Natural killer cell (primary cell): ENCODE data around the gene KRTAP21-3. TPM values are rescaled to one million over a fixed set of nuclear protein-coding genes. Genes with fewer than 3 reads are reported as not detected.

Experiments
- ATAC-seq, 3 donors: fragments of 150-1000 bp in 2 of 3; fragments of 200-7000 bp in 1 of 3; cut with Tn5 transposase; 1 replicate in 1 of 3; 2 replicates in 2 of 3; pipeline ENCODE4 v1.10.0; 2021; ENCODE audit warnings: mild to moderate bottlenecking in 2 of 3, moderate library complexity in 2 of 3
- DNase-seq, 2 donors: peaks; one replicate each; pipeline versions ENCODE4 v3.0.0 to v3.0.0-alpha.2; 2013 to 2021; ENCODE audit warnings: mixed read lengths in 1 of 2
- H3K27ac ChIP-seq: one replicate; pipeline ENCODE4 v1.5.1; 2013; ENCODE audit warnings: mild to moderate bottlenecking, low read length
- H3K27me3 ChIP-seq: one replicate; pipeline ENCODE4 v1.6.1; 2013; ENCODE audit warnings: low read length; ENCODE audit not compliant: control insufficient read depth, insufficient read depth
- H3K36me3 ChIP-seq: one replicate; pipeline ENCODE4 v1.6.1; 2013; ENCODE audit warnings: low read length; ENCODE audit not compliant: control insufficient read depth, insufficient read depth
- H3K4me1 ChIP-seq: one replicate; pipeline ENCODE4 v1.6.1; 2013; ENCODE audit warnings: low read length; ENCODE audit not compliant: control insufficient read depth, insufficient read depth
- H3K4me3 ChIP-seq: one replicate; pipeline ENCODE4 v1.5.1; 2013; ENCODE audit warnings: low read length
- H3K9me3 ChIP-seq: one replicate; pipeline ENCODE4 v1.6.1; 2013; ENCODE audit warnings: low read length; ENCODE audit not compliant: control insufficient read depth, insufficient read depth
- H3K27ac Mint-ChIP-seq, 2 donors: one replicate each; pipeline ENCODE4 v1.8.0; 2022; ENCODE audit warnings: mild to moderate bottlenecking in 2 of 2, mixed read lengths in 2 of 2, moderate library complexity in 1 of 2
- H3K27me3 Mint-ChIP-seq, 2 donors: one replicate each; pipeline ENCODE4 v1.8.0; 2022; ENCODE audit warnings: low read depth in 2 of 2, mixed read lengths in 2 of 2
- H3K36me3 Mint-ChIP-seq: one replicate; pipeline ENCODE4 v1.8.0; 2022; ENCODE audit warnings: mixed read lengths
- H3K4me1 Mint-ChIP-seq, 2 donors: one replicate each; pipeline ENCODE4 v1.8.0; 2022; ENCODE audit warnings: mixed read lengths in 2 of 2
- H3K4me3 Mint-ChIP-seq: one replicate; pipeline ENCODE4 v1.8.0; 2022; ENCODE audit warnings: mild to moderate bottlenecking, moderate library complexity, mixed read lengths
- H3K9me3 Mint-ChIP-seq, 2 donors: one replicate each; pipeline ENCODE4 v1.8.0; 2022; ENCODE audit warnings: mixed read lengths in 2 of 2
- CTCF ChIP-seq: fragments of 200-600 bp; IDR thresholded peaks from one replicate; pipeline ENCODE4 v1.8.0; 2022; ENCODE audit warnings: antibody characterized with exemption
- WGBS: methylation state at CpG from one replicate; pipeline ENCODE4 v1.1.7; 2013; ENCODE audit warnings: missing lambda C conversion rate; ENCODE audit not compliant: insufficient coverage; 5-methylcytosine and 5-hydroxymethylcytosine counted together
- intact Hi-C: fragments of 100-400 bp; cut with micrococcal nuclease; formaldehyde crosslinking; loops from one replicate; pipeline ENCODE4 v1.14.2; 2022
- total RNA-seq, 4 donors: library from RNA; stranded (reverse); fragments of 120-200 nt in 1 of 4; gene quantifications; one replicate each; pipeline versions ENCODE4 v1.2.3 to v1.2.4, GENCODE V29; 2013 to 2022

Gene KRTAP21-3
- total RNA-seq, 3 donors from 2014 or later (not counting 1 experiment from before 2014, with no cell fraction given) = not detected

- no peak for DNase-seq
- no peak within 1 kb of the TSS for H3K4me3 ChIP-seq
- no peak for TF ChIP-seq CTCF
- H3K9me3 Mint-ChIP-seq = peaks cover 7 to 12% of the 10 kb centered on the region in 2 donors
- H3K27ac Mint-ChIP-seq = no peak within 1 kb of the TSS
- H3K27ac ChIP-seq = no peak within 1 kb of the TSS
- no peaks in the 10 kb centered on the region for H3K4me1 ChIP-seq
- H3K36me3 Mint-ChIP-seq = no peaks in the 10 kb centered on the region
- no peaks in the 10 kb centered on the region for H3K27me3 ChIP-seq
- intact Hi-C loops = no loop called here
- no peaks in the 10 kb centered on the region for H3K4me1 Mint-ChIP-seq
- no peaks in the 10 kb centered on the region for H3K9me3 ChIP-seq
- ATAC-seq = no peak
- H3K27me3 Mint-ChIP-seq = no peaks in the 10 kb centered on the region
- H3K36me3 ChIP-seq = no peaks in the 10 kb centered on the region
- no peak within 1 kb of the TSS for H3K4me3 Mint-ChIP-seq
Measured at GRCh38 chr21:30747159-30747558, 28.6 kb upstream of the KRTAP21-3 start, which contains the start of gene KRTAP21-2. Gene KRTAP21-2 (minus strand): TSS chr21:30747259. CDS start chr21:30747202, 57 bp downstream.

GRCh38 chr21:30740462-30740861, 21.9 kb upstream of the KRTAP21-3 start:
- no peak overlapping the region for H3K4me3 ChIP-seq
- no peaks in the 10 kb centered on the region for H3K4me1 ChIP-seq
- Mint-ChIP-seq H3K27me3 (no peaks in the 10 kb centered on the region), H3K27ac (no peak overlapping the region), H3K4me1 (no peaks in the 10 kb centered on the region), H3K4me3 (no peak overlapping the region), H3K9me3 (peaks cover 10 to 13% of the 10 kb centered on the region in 2 donors), H3K36me3 (no peaks in the 10 kb centered on the region)
- H3K9me3 ChIP-seq = no peaks in the 10 kb centered on the region
- H3K27me3 ChIP-seq = no peaks in the 10 kb centered on the region
- no peak for ATAC-seq
- no peak for DNase-seq
- no peaks in the 10 kb centered on the region for H3K36me3 ChIP-seq
- no peak for TF ChIP-seq CTCF
- no peak overlapping the region for H3K27ac ChIP-seq
- intact Hi-C loops = no loop called here
- 93% methylated on average over 1 of the region's 2 CpGs for WGBS

DNA sequence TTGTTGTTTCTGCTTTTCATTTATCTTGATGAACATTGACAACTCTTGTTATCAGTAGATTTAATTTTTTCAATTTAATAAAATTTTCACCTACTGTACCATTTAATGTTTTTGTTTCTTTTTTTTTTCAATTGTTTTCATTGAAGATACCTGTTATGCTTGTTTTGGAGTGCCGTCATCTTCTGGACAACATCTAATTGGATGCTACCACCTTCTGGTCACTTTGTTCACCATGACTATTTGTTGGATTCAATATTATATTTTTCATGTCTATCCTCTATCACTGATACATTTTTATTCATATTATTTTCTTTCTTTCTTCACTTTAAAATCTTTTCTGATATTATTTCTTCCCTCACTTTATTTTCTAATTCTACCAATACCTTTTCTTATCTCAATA, 14.4 kb upstream of the KRTAP21-3 start:
- H3K4me3 Mint-ChIP-seq = no peak overlapping the region
- no peaks in the 10 kb centered on the region for H3K27me3 ChIP-seq
- H3K4me1 ChIP-seq = no peaks in the 10 kb centered on the region
- 67% methylated on average over 1 of the region's 1 CpG for WGBS
- intact Hi-C loops = no loop called here
- H3K9me3 ChIP-seq = no peaks in the 10 kb centered on the region
- no peak overlapping the region for H3K27ac ChIP-seq
- peaks cover 8% of the 10 kb centered on the region for H3K36me3 Mint-ChIP-seq
- no peaks in the 10 kb centered on the region for H3K4me1 Mint-ChIP-seq
- DNase-seq (no peak), ATAC-seq (no peak)
- no peaks in the 10 kb centered on the region for H3K27me3 Mint-ChIP-seq
- H3K27ac Mint-ChIP-seq = no peak overlapping the region
- H3K4me3 ChIP-seq = no peak overlapping the region
- no peaks in the 10 kb centered on the region for H3K36me3 ChIP-seq
- H3K9me3 Mint-ChIP-seq = peaks cover 0 to 11% of the 10 kb centered on the region in 2 donors
- no peak for TF ChIP-seq CTCF

- Mint-ChIP-seq H3K27me3 (no peaks in the 10 kb centered on the region), H3K27ac (no peak overlapping the region), H3K36me3 (peaks cover 8% of the 10 kb centered on the region), H3K9me3 (peaks cover 13 to 22% of the 10 kb centered on the region in 2 donors), H3K4me3 (no peak overlapping the region), H3K4me1 (no peaks in the 10 kb centered on the region)
- Histone ChIP-seq H3K27ac (no peak overlapping the region), H3K4me1 (no peaks in the 10 kb centered on the region), H3K4me3 (no peak overlapping the region), H3K27me3 (no peaks in the 10 kb centered on the region), H3K9me3 (no peaks in the 10 kb centered on the region), H3K36me3 (no peaks in the 10 kb centered on the region)
- intact Hi-C loops = no loop called here
- TF ChIP-seq CTCF = no peak
- no peak for ATAC-seq
- WGBS = no CpG with 5 or more reads among the region's 1 CpG
- no peak for DNase-seq
Measured at GRCh38 chr21:30726726-30727125, 8.1 kb upstream of the KRTAP21-3 start.
